Kidney (tissue), 14 donors: Measurements from ENCODE around the gene PKD1. TPM values are rescaled to one million over a fixed set of nuclear protein-coding genes. Genes with fewer than 3 reads are reported as not detected.

ENCODE experiments used
- DNase-seq, 5 donors: peaks; one replicate each; pipeline ENCODE4 v3.0.0-alpha.2; 2013 to 2020
- FAIRE-seq: peaks from 2 replicates; lab custom pipeline; 2012; peaks lifted over from hg19 to GRCh38; lab: Jason Lieb, UNC
- H3K27ac ChIP-seq, 2 donors: one replicate each; pipeline ENCODE4 v1.7.0; 2013; ENCODE audit warnings: low read depth in 2 of 2, low read length in 2 of 2, inconsistent platforms in 1 of 2
- H3K27me3 ChIP-seq: one replicate; pipeline ENCODE4 v1.7.1; 2013; ENCODE audit warnings: low read length, inconsistent platforms; ENCODE audit not compliant: control insufficient read depth, insufficient read depth
- H3K36me3 ChIP-seq, 3 donors: one replicate each; pipeline versions ENCODE4 v1.7.0 to v1.7.1; 2013; ENCODE audit warnings: low read length in 3 of 3, control low read depth in 1 of 3, inconsistent platforms in 1 of 3; ENCODE audit not compliant: insufficient read depth in 3 of 3, control insufficient read depth in 2 of 3
- H3K4me1 ChIP-seq, 3 donors: one replicate each; pipeline versions ENCODE4 v1.7.0 to v1.7.1; 2013; ENCODE audit warnings: low read length in 3 of 3, inconsistent platforms in 1 of 3, low read depth in 1 of 3; ENCODE audit not compliant: control insufficient read depth in 2 of 3, insufficient read depth in 2 of 3
- H3K4me3 ChIP-seq, 3 donors: one replicate each; pipeline versions ENCODE4 v1.7.0 to v1.8.1; 2013; ENCODE audit warnings: low read length in 3 of 3, control low read depth in 1 of 3, inconsistent platforms in 1 of 3
- H3K9ac ChIP-seq, 3 donors: one replicate each; pipeline versions ENCODE4 v1.7.0 to v1.7.1; 2013; ENCODE audit warnings: low read length in 3 of 3, control low read depth in 1 of 3, inconsistent platforms in 1 of 3
- H3K9me3 ChIP-seq, 3 donors: one replicate each; pipeline versions ENCODE4 v1.7.0 to v1.7.1; 2013; ENCODE audit warnings: low read length in 3 of 3, control low read depth in 1 of 3, inconsistent platforms in 1 of 3; ENCODE audit not compliant: control insufficient read depth in 2 of 3, insufficient read depth in 1 of 3
- intact Hi-C: fragments of 100-400 bp; cut with DNase I; formaldehyde crosslinking; loops from one replicate; pipeline ENCODE4 v1.11.1; 2022
- polyA plus RNA-seq: library from polyadenylated mRNA; stranded (reverse); fragments of 350-450 nt; fragmentation: Illumina TruSeq; extraction: RNeasy Lipid Tissue Mini Kit (QIAGEN cat#74804); gene quantifications from one replicate; pipeline ENCODE4 v1.2.3, GENCODE V29; 2014; ENCODE audit warnings: low read depth, low replicate concordance; ENCODE audit not compliant: insufficient read depth
- total RNA-seq: library from RNA; stranded (reverse); fragmentation: NEBNext Ultra II Directional; extraction: Animal tissue kit (Norgen Biotek cat#: 25700); gene quantifications from one replicate; pipeline ENCODE4 v1.2.1, GENCODE V29; 2021
- TF ChIP-seq, protein P1 (sequence below): IDR thresholded peaks from 3 replicates; pipeline ENCODE4 v1.5.1; 2012; ENCODE audit warnings: mild to moderate bottlenecking, moderate library complexity, borderline replicate concordance; ENCODE audit not compliant: insufficient read depth; ENCODE audit errors: extremely low read depth
- donor health status: control.
- donor health status: control.
- donor health status: control.
- donor health status: control.
- donor health status: control.
- donor health status: DM: yes; HTN: yes; CAD: no.
- donor health status: Normal renal cell carcinoma (clear cell type).

The PKD1 gene
- total and polyA plus RNA-seq, 2 donors from 2014 or later = 16.2 to 88.3 TPM

DNA sequence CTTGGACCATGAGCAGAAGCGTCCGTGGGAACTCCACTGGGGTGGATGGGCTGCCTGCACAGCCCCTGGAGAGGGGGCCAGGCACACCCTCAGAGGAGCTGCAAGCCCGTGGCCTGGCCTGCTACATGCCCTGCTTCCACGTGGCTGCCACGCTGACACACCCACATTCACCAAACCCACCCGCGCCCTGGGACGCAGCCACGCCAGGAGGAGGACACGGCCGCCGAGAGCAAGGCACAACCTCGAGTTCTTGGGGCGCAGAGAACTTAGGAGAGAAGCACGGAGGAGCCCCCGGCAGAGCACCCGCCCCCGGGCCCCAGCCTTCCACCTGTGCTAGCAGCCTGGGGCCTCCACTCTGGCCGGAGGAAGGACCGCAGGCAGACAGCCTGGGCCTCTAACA is 41.9 kb upstream of the PKD1 start:
- Histone ChIP-seq H3K9ac (no peak overlapping the region), H3K9me3 (no peaks in the 10 kb centered on the region), H3K4me1 (no peaks in the 10 kb centered on the region), H3K4me3 (no peak overlapping the region), H3K27ac (no peak overlapping the region), H3K27me3 (no peaks in the 10 kb centered on the region), H3K36me3 (peaks cover 0 to 14% (median 12%) of the 10 kb centered on the region in 3 donors)
- DNase-seq (no peak), FAIRE-seq (no peak)
- intact Hi-C loops = no loop called here
- TF ChIP-seq, protein P1, sequence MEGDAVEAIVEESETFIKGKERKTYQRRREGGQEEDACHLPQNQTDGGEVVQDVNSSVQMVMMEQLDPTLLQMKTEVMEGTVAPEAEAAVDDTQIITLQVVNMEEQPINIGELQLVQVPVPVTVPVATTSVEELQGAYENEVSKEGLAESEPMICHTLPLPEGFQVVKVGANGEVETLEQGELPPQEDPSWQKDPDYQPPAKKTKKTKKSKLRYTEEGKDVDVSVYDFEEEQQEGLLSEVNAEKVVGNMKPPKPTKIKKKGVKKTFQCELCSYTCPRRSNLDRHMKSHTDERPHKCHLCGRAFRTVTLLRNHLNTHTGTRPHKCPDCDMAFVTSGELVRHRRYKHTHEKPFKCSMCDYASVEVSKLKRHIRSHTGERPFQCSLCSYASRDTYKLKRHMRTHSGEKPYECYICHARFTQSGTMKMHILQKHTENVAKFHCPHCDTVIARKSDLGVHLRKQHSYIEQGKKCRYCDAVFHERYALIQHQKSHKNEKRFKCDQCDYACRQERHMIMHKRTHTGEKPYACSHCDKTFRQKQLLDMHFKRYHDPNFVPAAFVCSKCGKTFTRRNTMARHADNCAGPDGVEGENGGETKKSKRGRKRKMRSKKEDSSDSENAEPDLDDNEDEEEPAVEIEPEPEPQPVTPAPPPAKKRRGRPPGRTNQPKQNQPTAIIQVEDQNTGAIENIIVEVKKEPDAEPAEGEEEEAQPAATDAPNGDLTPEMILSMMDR = no peak

DNA sequence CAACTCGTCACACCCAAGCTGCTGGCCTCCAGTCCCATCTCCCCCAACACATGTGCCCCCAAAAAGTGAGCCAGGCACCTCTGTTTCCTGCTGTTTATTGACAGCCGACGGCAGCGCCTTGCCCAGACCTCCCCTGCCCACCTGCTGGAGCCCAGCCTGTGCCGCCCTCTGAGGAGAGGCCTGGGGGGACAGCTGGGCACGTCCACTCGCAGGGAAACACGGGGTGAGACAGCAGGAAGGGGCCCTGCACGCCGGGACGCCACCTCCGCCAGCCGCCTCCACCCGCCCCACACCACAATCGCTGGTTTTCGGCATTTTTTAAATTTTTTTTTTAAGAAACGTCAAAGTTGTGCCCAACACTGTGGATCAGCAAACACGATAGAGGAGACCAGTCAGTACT is 41.4 kb upstream of the PKD1 start:
- DNase-seq (no peak), FAIRE-seq (no peak)
- Histone ChIP-seq H3K36me3 (peaks cover 0 to 14% (median 12%) of the 10 kb centered on the region in 3 donors), H3K4me3 (no peak overlapping the region), H3K4me1 (no peaks in the 10 kb centered on the region), H3K9ac (no peak overlapping the region), H3K27me3 (no peaks in the 10 kb centered on the region), H3K27ac (no peak overlapping the region), H3K9me3 (no peaks in the 10 kb centered on the region)
- intact Hi-C loops = no loop called here
- TF ChIP-seq, protein P1 = no peak

DNA sequence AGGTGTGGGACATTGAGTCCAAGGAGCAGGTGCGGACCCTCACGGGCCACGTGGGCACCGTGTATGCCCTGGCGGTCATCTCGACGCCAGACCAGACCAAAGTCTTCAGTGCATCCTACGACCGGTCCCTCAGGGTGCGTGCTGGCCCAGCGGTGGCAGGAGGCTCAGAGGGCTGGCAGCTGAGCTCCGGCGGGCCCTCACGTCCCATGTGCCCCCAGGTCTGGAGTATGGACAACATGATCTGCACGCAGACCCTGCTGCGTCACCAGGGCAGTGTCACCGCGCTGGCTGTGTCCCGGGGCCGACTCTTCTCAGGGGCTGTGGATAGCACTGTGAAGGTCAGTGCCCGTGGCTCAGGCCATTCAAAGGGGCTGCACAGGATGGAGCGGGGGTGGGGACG is 40.3 kb upstream of the PKD1 start:
- Histone ChIP-seq H3K9me3 (no peaks in the 10 kb centered on the region), H3K4me1 (no peaks in the 10 kb centered on the region), H3K27me3 (no peaks in the 10 kb centered on the region), H3K27ac (no peak overlapping the region), H3K9ac (no peak overlapping the region), H3K36me3 (peaks cover 0 to 14% (median 12%) of the 10 kb centered on the region in 3 donors), H3K4me3 (no peak overlapping the region)
- no peak for FAIRE-seq
- no peak for DNase-seq
- TF ChIP-seq, protein P1 = no peak
- intact Hi-C loops = no loop called here

DNA sequence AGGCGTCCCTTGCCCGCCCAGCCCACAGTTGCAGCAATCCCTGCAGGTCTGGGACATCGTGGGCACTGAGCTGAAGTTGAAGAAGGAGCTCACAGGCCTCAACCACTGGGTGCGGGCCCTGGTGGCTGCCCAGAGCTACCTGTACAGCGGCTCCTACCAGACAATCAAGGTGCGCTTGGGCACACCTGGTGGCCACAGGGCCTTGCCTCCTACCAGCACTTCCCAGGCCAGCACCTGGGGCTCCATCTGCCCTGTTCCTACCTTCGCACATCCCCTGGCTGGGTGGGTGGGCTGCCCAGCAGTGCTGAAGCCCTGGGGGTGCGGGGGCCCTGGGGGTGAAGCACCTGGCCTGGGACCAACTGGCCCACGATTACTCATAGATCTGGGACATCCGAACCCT is 39.8 kb upstream of the PKD1 start:
- no peaks in the 10 kb centered on the region for H3K27me3 ChIP-seq
- no peak for FAIRE-seq
- intact Hi-C loops = no loop called here
- no peak for DNase-seq
- peaks cover 0 to 14% (median 12%) of the 10 kb centered on the region in 3 donors for H3K36me3 ChIP-seq
- TF ChIP-seq, protein P1 = no peak
- H3K27ac ChIP-seq = no peak overlapping the region
- no peaks in the 10 kb centered on the region for H3K4me1 ChIP-seq
- H3K9ac ChIP-seq = no peak overlapping the region
- no peak overlapping the region for H3K4me3 ChIP-seq
- no peaks in the 10 kb centered on the region for H3K9me3 ChIP-seq
